H1 (cell line): Measurements from ENCODE around the gene MOB3B.

Source experiments
- CHD1 ChIP-seq: IDR thresholded peaks from 2 replicates; pipeline ENCODE4 v1.6.1; 2012; ENCODE audit warnings: low read depth, low read length, improper control_type of control experiment
- CTCF ChIP-seq, 3 experiments: IDR thresholded peaks; 1 replicate in 2 of 3; 2 replicates in 1 of 3; pipeline versions ENCODE4 v1.5.1 to v1.6.1; 2011; ENCODE audit warnings: low read length in 3 of 3, mild to moderate bottlenecking in 3 of 3, inconsistent platforms in 2 of 3, low read depth in 1 of 3, moderate library complexity in 1 of 3; ENCODE audit not compliant: insufficient read depth in 1 of 3; ENCODE audit errors: control extremely low read depth in 1 of 3
- EZH2 ChIP-seq: fragments of 200-600 bp; sonication (generic); IDR thresholded peaks from 2 replicates; pipeline ENCODE4 v1.7.1; 2012; ENCODE audit warnings: low read depth, mild to moderate bottlenecking, moderate library complexity, low read length, inconsistent platforms; ENCODE audit not compliant: severe bottlenecking
- GABPA ChIP-seq: IDR thresholded peaks from 2 replicates; pipeline ENCODE4 v1.6.1; 2011; ENCODE audit warnings: mild to moderate bottlenecking, low read length, moderate library complexity, borderline replicate concordance; ENCODE audit not compliant: insufficient read depth
- MAX ChIP-seq: IDR thresholded peaks from 2 replicates; pipeline ENCODE4 v1.6.1; 2012; ENCODE audit warnings: inconsistent platforms
- POLR2A ChIP-seq, 2 experiments: IDR thresholded peaks; 1 replicate in 1 of 2; 2 replicates in 1 of 2; pipeline ENCODE4 v1.6.1; 2011; ENCODE audit warnings: low read depth in 2 of 2, low read length in 2 of 2, mild to moderate bottlenecking in 2 of 2; ENCODE audit errors: control extremely low read depth in 1 of 2
- POLR2AphosphoS5 ChIP-seq: IDR thresholded peaks from 2 replicates; pipeline ENCODE4 v1.6.1; 2011; ENCODE audit warnings: low read depth, low read length
- SIN3A ChIP-seq, 2 experiments: IDR thresholded peaks in 1 of 2; conservative IDR thresholded peaks in 1 of 2; 2 replicates each; pipeline ENCODE4 v1.6.1; 2011 to 2012; ENCODE audit warnings: low read length in 2 of 2, improper control_type of control experiment in 1 of 2, low read depth in 1 of 2, mild to moderate bottlenecking in 1 of 2
- SUZ12 ChIP-seq: fragments of 200-600 bp; sonication (generic); IDR thresholded peaks from 2 replicates; pipeline ENCODE4 v1.6.1; 2012; ENCODE audit warnings: mild to moderate bottlenecking, inconsistent platforms, low read length, moderate library complexity, mixed read lengths
- YY1 ChIP-seq: IDR thresholded peaks from 2 replicates; pipeline ENCODE4 v1.6.1; 2011; ENCODE audit warnings: low read depth, mild to moderate bottlenecking, low read length

- TF ChIP-seq CTCF (IDR thresholded peaks at IDR 0.05; ENCODE audit: control extremely low read depth in 1 of 3, insufficient read depth in 1 of 3, low read depth in 1 of 3, low read length in 3 of 3) (peak in 2 of 3 experiments; percentile 62 to 63; a peak in 2 of 4 replicates), SIN3A (conservative IDR thresholded peaks at IDR 0.05 in 1 of 2, IDR thresholded peaks at IDR 0.05 in 1 of 2; ENCODE audit: low read depth in 1 of 2, low read length in 2 of 2) (no peak), YY1 (no peak), POLR2AphosphoS5 (no peak), POLR2A (IDR thresholded peaks at IDR 0.05; ENCODE audit: control extremely low read depth in 1 of 2, low read depth in 2 of 2, low read length in 2 of 2) (no peak), EZH2 (no peak), SUZ12 (no peak), MAX (no peak), GABPA (no peak), CHD1 (no peak)
Observed at GRCh38 chr9:27276193-27277030, 253.2 kb downstream of the MOB3B start.
